Cardiac septum (tissue), 1 donor: ENCODE data around the gene HNRNPH1. TPM values are rescaled to one million over a fixed set of nuclear protein-coding genes. Genes with fewer than 3 reads are reported as not detected.

Experiments used
- DNase-seq: peaks from one replicate; pipeline ENCODE4 v3.0.0-alpha.2; 2020; ENCODE audit warnings: low spot score
- intact Hi-C: fragments of 100-400 bp; cut with DNase I; formaldehyde crosslinking; loops from one replicate; pipeline ENCODE4 v1.14.0; 2022
- total RNA-seq: library from RNA; stranded (reverse); fragmentation: NEBNext Ultra II Directional; extraction: Animal tissue kit (Norgen Biotek cat#: 25700); gene quantifications from one replicate; pipeline ENCODE4 v1.2.1, GENCODE V29; 2021
- donor health status: DM: no; HTN: no; CAD: no.

HNRNPH1 gene
- total RNA-seq, 1 donor from 2014 or later, result 222 TPM

DNA sequence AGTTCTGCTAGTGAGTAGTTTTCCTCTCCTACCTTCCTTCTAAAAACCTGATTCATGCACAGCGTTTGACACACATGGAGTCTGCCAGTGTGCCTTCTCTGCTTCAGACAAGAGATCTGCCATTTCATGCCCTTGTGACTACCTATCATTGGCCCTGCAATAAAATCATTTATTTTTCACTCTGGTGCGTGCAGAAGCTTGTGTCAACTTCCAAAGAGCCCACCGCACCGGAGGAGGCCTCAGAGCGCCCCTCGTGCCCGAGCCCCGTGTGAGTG is 13.7 kb downstream of the HNRNPH1 start:
- DNase-seq, result no peak
- intact Hi-C loops, result no loop called here

DNA sequence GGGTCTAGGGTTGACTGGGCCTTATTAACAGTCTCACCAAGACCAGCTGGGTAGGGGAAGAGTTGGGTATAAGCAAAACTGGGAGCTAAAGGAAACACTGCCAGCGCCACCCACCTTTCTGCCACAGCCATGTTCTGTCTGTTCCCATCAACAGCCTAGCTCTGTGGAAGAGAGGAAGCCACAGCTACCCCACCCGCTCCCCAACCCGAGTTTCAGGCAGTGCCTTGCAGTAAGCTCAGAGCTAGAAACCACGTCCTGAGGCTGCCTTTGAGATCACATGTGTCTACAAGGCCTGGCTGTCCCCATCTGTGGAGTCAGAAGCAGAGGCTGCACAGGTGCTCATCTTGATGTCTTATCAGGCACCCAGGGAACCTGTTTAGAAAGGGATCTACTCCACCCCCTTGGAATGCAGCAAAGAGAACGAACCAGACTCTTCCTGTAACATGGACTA is 15.3 kb downstream of the HNRNPH1 start:
- DNase-seq, result no peak
- intact Hi-C loops, result no loop called here

DNA sequence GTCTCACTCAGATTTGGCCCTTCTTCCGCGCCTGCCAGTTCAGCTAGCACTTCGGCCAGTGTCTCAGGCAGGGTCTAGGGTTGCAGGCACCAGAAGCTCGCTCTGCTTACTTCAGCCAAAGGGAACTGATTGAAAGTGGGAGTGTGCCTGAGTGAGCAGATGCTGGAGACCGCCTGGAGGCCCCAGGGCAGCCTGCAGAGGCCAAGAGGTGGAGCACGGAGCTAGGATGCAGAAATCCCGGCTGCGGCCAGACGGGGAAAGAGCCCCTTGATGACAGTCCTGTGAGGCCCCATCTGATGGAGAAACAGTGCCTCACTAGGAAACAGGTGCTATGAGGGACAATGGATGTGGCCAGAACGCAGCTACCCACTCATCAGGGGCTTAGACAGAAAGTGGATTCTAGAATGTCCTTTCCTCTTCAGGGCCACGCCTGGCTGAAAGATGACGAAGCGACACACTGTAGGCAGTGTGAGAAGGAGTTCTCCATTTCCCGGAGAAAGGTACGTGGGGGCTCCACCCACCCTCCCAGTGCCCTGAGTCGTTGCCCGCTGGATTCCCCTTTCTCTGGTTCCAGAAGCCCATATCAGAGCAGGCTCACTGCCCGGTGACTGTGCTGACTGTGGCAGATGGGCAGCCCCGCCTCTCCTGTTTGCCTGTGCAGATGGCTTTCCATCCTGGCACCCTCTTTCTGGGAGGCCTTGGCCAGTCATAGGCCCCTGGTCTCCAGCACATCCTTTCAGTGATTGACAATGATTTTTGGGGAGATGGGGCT is 16.1 kb downstream of the HNRNPH1 start:
- intact Hi-C loops, result no loop called here

DNA sequence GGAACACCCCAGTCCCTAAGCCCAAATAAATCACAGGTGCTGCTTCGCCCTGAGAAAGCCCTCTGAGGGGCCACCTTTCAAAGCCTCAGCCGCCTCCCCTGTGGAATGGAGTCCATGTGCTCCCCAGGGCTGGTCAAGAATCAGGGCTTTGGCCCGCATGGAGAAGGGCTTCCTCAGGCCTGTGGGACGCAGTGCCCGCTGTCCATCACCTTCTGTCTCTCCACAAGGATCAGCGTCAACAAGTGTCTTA is 16.6 kb downstream of the HNRNPH1 start:
- intact Hi-C loops, result no loop called here
- no peak for DNase-seq

More for the DNA sequence above, 16.1 kb downstream of the HNRNPH1 start:
- DNase-seq, result peak; percentile 80

DNA sequence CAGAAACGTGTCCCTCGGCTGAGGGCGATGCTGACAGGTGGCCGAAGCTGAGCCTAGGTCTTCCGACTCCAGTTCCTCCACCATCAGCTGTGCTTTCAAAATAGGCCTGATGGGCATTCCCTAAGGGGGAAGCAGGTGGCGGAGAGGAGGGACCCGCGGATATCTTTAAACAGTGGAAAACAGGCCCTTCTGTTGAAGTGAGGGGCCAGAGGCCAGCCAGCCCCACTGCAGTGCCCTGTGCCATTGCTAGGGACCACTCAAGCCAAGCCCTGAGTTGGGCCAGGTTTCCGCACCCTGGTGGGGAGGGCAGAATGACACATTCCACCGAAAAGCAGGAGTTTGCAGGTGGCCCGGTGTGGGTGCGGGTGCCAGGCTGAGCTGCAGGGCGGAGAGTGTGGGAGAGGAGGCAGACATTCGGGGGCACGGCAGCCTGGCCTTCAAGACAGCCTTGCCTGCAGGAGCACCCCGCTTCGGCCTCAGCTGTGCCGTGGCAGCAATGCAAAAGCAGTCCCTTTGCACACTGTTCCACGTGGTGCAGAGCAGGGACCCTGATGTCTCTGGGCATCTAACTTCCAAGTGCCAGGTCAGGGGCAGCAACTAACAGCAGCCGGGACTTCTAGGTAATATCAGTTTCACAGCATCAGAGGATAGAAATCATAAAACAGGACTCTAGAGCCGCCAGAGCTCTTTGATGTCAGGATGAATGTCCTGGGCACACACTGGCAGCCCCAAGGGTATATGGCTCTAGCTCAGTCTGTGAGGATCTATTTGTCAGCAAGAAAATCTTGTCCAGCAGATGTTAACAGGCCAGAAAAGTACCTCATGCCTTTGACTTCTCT is 17.2 kb downstream of the HNRNPH1 start:
- intact Hi-C loops, result no loop called here
- DNase-seq, result no peak

DNA sequence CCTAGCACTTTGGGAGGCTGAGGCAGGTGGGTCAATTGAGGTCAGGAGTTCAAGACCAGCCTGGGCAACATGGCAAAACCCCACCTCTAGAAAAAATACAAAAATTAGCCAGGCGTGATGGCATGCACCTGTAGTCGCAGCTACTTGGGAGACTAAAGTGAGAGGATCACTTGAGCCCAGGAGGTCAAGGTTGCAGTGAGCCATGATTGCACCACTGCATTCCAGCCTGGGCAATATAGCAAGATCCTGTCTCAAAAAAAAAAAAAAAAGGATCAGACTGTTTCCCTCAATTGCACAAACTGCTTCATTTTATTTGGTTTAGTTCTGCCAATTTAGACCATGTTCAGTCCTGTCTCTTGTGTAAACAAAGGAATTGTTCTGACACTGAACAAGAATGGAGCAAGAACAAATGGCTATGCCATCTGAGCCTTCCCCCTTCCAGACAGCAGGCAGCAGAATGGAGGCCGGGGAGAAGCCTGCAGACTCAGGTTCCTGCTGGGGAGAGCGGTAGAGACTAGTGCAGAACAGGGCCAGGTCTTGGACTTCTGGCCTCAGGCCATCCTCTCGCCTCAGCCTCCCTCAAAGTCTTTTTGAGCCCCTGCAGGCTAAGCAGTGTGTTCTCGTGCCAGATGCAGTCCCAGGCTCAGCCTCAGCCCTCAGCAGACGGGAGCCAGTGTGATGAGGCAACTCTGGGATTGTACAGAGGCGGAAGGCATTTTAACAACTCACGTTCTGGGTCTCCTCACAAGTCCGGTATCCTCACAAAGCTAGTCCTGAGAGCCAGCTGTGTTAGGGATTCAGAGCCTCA is 18.2 kb downstream of the HNRNPH1 start:
- no peak for DNase-seq
- intact Hi-C loops, result no loop called here

DNA sequence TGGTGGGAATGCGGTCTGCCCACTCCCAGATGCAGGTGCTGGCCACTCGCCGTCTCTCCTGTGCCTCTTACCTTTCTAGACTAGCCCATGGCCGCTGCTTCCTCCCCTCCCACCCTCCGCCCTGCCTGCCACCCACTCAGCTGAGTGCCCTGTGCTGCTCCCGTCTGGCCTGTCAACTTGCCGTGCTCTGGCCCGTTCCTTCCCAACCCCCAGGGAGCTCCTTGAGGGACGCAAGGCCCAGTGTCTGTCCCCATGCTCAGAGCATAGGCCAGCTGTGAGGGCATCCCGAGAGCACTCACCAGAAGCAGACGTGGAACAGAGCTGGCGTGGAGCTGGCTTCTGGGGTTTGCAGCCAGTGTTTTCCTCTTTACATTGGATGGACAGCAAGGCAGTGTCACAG is 20.2 kb downstream of the HNRNPH1 start:
- DNase-seq, result no peak
- intact Hi-C loops, result no loop called here

DNA sequence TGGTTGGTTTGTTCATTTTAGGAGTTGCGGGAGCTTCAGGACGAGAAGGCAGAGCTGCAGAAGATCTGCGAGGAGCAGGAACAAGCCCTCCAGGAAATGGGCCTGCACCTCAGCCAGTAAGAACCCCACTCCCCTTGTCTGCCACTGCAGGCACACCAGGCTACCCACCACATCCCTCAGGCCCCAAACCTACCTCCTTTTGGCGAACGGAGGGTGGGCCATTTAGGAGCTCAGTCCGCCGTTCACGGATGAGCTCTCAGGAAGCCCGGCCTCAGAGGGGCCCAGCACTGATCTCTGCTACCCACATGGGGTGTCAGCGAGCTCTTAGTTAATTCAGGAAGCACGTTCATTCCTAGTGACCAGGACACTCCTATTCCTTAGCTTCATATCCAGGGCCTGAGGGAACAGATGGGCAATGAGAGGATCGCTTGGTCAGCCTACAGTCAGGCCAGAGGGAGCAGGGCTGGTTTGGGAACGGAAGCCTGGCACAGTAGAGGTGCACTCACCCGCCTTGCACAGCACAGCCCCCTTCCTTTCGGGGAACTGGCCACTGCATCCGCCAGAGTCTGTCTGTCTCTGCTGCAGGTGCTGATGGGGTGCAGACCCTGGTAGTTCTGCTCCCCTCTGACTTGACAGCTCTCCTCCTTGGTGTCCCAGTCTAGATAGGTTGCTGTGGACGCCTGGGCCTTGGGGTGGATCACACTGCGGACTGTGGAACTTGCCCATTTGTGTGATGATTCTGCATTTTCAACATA is 21.4 kb downstream of the HNRNPH1 start:
- no peak for DNase-seq
- intact Hi-C loops, result no loop called here

DNA sequence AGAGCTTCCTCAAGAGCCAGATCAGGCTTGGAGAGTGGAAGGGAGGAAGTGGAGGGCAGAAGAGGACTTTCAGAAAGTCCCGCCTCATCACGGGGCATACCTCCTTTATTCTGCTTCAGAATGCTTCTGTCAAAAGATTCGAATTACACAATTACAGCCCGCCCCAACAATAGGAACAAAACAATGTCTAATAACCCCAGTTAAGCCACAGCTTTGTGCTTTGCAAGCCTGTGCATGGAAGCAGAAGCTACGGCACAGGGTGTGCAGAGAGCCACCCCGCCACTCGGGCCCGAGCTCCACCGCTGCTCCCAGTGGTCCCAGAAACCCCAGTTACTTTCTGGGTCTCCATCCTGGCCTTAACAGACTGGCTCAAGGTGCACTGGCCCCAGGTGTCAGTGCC is 23.5 kb downstream of the HNRNPH1 start:
- DNase-seq, result no peak
- intact Hi-C loops, result no loop called here

DNA sequence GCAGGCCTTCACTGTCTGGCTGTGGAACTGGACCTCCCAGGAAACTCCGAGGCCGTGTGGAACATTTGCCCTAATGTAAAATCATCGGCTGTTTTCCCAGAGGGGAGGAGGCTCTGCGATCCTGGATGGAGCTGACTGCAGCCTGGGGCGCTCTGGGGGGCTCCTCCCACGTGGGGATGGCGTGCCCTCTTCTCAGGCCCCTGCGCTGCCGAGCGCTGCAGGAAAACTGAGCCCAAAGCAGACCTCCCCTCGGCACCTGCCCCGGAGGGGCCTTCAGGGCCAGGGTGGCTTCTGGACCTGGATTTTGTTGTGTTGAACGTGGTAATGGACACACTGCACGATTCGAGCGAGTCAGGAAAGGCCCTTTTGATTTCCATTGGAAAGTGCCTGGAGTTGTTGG is 23.9 kb downstream of the HNRNPH1 start:
- intact Hi-C loops, result no loop called here
- no peak for DNase-seq

DNA sequence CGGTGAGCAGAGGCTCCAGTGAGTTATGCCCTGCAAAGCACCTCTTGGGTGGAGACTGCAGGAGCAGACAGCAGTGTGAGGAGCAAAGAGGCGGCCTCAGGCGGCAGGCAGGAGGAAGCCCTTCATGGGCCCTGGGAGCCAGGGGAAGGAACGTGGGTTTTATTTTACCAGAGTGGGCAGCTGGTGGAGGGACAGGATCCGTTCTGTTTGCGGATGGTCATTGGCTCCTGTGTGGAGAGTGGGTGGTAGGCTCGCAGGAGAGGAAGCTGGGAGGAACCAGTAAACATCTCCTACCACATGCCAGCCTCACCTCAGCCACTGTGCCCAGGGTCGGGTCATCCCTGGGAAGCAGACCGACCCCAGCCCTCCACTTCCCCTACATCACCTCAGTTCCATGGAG is 24.4 kb downstream of the HNRNPH1 start:
- DNase-seq, result no peak
- intact Hi-C loops, result no loop called here

DNA sequence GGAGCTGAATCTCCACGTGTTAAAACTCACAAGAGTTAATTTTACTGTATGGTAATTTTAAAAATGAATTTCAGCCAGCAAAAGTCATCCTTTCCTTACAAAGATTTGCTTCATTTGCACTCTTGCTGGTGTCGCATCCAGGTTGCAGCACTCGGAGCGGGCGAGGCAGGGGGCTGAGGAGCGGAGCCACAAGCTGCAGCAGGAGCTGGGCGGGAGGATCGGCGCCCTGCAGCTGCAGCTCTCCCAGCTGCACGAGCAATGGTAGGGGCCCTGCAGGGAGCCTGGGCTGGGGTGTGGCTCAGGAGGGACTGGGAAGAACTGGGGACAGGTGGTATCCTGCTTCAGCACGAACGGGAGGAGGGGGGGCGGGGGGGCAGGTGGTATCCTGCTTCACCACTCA is 27.1 kb downstream of the HNRNPH1 start:
- no peak for DNase-seq
- intact Hi-C loops, result no loop called here

DNA sequence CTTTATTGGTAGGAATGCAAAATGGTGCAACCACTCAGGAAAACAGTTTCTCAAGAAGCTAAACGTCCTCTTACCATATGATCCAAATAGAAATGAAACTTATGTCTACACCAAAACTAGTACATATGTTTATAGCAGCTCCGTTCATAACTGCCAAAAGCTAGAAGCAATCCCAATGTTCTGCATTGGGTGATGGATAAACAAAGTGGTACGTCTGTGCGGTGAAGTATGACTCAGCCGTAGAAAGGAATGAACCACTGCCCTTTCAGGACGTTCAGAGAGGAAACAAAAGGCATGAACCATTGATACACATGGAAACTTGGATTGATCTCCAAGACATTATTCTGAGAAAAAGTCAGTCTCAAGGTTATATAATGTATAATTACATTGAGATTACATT is 27.6 kb downstream of the HNRNPH1 start:
- no peak for DNase-seq
- intact Hi-C loops, result no loop called here

DNA sequence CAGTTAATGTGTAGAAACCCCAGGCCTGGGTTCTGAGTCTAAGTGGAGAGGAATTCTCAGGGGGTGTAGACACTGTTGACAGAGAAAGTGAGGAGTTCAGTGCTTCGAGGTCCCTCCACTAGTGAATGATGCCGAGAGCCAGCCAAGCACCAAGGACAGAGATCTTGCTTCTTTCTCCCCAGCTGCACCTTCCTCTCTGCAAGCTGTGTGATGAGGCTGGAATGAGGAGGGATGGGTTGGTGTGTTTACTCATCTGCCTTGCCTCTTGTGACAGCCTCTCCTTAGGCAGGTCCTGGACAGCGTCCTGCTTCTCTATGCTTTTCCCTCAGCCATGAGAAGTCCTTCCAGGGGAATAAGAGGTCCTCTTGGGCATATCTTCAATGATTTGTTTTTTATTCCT is 35.3 kb downstream of the HNRNPH1 start:
- DNase-seq, result no peak
- intact Hi-C loops, result no loop called here

DNA sequence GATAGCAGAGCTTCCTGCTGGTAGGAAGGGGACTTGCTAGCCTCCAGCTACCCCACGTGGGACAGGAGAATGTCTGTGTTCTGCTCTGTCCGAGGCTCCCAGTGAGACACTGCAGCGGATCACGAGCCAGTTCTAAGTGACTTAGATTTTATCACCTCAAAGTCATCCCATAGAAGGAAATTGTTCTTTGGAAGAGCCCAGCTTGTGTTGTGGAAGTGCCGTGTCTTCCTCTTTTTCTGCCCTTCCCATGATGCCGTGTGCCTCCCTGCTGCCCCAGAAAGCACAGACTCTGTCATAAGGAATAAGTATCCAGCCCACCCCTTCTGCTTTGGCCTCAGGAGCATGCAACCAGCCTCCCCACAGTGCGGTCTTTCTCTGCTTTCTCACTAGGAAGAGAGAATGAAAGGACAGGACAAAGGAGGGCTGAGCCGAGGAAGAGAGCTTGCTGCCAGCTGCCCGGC is 37.5 kb downstream of the HNRNPH1 start:
- intact Hi-C loops, result no loop called here
- DNase-seq, result peak; percentile 24

DNA sequence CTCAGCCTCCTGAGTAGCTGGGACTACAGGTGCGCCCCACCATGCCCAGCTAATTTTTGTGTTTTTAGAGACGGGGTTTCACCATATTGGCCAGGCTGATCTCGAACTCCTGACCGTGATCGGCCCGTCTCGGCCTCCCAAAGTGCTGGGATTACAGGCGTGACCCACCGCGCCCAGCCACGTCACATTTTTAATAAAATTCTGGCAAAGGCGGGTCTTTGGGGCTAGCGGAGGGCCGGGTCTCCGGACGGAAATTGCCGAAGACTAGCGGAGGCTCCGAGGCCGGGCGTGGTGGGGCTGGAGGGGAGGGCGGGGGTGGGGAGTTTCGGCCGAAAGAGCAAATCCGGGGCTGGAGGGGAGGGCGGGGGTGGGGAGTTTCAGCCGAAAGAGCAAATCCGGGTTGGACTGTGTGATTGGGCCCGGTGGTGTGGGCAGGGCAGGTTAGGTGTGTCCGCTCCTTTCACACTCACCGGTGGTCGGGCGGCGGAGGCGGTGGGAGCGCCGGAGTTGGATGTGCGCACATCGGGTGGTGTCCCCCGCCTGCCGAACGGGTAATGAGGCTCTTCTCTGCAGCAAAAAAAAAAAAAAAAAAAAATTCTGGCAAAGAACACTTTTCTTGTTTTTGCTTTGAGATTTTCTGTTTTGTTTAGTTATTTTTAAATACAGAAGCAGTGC is 46.0 kb downstream of the HNRNPH1 start:
- intact Hi-C loops, result no loop called here
- peak; percentile 68 for DNase-seq

DNA sequence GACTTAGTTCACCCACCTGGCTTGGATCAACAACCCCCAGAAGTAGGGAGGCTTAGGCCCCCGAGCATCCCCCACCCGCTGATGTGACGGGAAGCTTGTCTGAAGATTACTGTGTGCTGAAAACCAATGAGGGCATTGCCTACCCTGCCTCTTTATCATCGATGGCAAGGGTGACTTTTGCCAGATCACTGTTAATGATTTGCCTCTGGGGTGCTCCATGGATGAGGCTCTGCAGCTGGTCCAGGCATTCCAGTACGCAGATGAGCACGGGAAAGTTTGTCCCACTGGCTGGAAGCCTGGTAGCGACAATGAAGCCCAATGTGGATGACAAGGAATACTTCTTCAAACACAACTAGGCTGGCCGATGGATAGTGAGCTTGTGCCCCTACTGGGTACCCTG is 51.1 kb downstream of the HNRNPH1 start:
- DNase-seq, result peak; percentile 51
- intact Hi-C loops, result no loop called here

DNA sequence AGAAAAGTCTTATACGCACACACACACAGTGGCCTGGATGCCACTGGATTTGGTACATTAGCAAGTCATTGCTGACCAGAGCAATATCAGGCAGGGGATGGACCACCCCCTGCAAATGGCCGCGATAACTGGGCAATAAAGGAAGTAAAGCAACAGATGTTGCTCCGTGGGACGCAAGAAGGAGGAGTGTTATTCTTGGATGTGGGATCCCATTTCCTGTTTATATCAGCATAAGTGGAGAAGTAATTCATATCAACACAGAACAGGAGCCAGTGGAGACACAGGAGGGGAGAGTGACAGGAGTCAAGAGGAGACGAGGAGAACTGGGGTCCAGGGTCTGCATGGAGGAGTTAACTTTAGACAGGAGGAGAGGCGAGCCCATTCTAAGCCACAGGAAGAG is 54.8 kb downstream of the HNRNPH1 start:
- peak; percentile 14 for DNase-seq
- intact Hi-C loops, result no loop called here

DNA sequence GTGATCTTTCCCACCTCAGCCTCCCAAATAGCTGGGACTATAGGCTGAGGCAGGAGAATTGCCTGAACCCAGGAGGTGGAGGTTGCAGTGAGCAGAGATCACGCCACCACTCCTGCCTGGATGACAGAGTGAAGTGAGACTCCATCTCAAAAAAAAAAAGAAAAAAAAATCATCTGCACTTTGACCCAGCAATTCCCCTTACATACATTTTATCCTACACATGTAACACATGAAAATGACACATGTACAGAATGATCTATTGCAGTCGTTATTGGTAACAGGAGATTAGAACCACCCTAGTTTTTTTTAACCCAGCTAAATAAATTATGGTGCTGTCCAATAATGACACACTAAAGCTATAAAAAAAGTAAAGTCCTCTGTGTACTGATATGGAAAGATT is 58.9 kb downstream of the HNRNPH1 start:
- intact Hi-C loops, result no loop called here
- no peak for DNase-seq
